Ishikawa (cell line): ENCODE data around the gene EFHC2.

ENCODE experiments used
- CEBPB ChIP-seq: IDR thresholded peaks from 2 replicates; pipeline ENCODE4 v1.6.1; 2012
- CREB1 ChIP-seq: IDR thresholded peaks from 2 replicates; pipeline ENCODE4 v1.6.1; 2012; ENCODE audit warnings: low read depth
- EGR1 ChIP-seq: IDR thresholded peaks from 2 replicates; pipeline ENCODE4 v1.6.1; 2012
- EP300 ChIP-seq: IDR thresholded peaks from 2 replicates; pipeline ENCODE4 v1.6.1; 2012; ENCODE audit warnings: borderline replicate concordance
- FOXM1 ChIP-seq: IDR thresholded peaks from 2 replicates; pipeline ENCODE4 v1.6.1; 2012; ENCODE audit warnings: low read depth, borderline replicate concordance
- MAX ChIP-seq: IDR thresholded peaks from 2 replicates; pipeline ENCODE4 v1.6.1; 2012
- NFIC ChIP-seq: IDR thresholded peaks from 2 replicates; pipeline ENCODE4 v1.6.1; 2012
- RAD21 ChIP-seq: IDR thresholded peaks from 2 replicates; pipeline ENCODE4 v1.6.1; 2012; ENCODE audit warnings: low read depth
- REST ChIP-seq: IDR thresholded peaks from 2 replicates; pipeline ENCODE4 v1.6.1; 2012; ENCODE audit warnings: low read depth, mild to moderate bottlenecking
- TAF1 ChIP-seq: IDR thresholded peaks from 2 replicates; pipeline ENCODE4 v1.6.1; 2012; ENCODE audit warnings: low read depth, mild to moderate bottlenecking
- TCF12 ChIP-seq: IDR thresholded peaks from 2 replicates; pipeline ENCODE4 v1.6.1; 2012; ENCODE audit warnings: low read depth
- TEAD4 ChIP-seq: IDR thresholded peaks from 2 replicates; pipeline ENCODE4 v1.6.1; 2012
- USF1 ChIP-seq: IDR thresholded peaks from 2 replicates; pipeline ENCODE4 v1.6.1; 2012
- YY1 ChIP-seq: IDR thresholded peaks from 2 replicates; pipeline ENCODE4 v1.6.1; 2012; ENCODE audit warnings: low read depth
- ZBTB7A ChIP-seq: IDR thresholded peaks from 2 replicates; pipeline ENCODE4 v1.6.1; 2012; ENCODE audit warnings: low read depth

The EFHC2 gene

GRCh38 chrX:44267861-44268260 is 75.6 kb downstream of the EFHC2 start:
- TF ChIP-seq EP300 (no peak), REST (no peak), FOXM1 (no peak), ZBTB7A (no peak), RAD21 (no peak), EGR1 (no peak), USF1 (no peak), TEAD4 (no peak), MAX (no peak), TAF1 (no peak), CEBPB (no peak), NFIC (no peak), TCF12 (no peak), YY1 (no peak), CREB1 (no peak)

- TF ChIP-seq TCF12 (no peak), EP300 (no peak), NFIC (no peak), USF1 (no peak), CREB1 (no peak), RAD21 (no peak), CEBPB (no peak), FOXM1 (no peak), YY1 (no peak), TAF1 (no peak), MAX (no peak), ZBTB7A (no peak)
These were observed 76.4 kb downstream of the EFHC2 start for GRCh38 chrX:44267116-44267515.

GRCh38 chrX:44265559-44265958 is 77.9 kb downstream of the EFHC2 start:
- TF ChIP-seq TAF1: no peak
- no peak for TF ChIP-seq FOXM1
- no peak for TF ChIP-seq ZBTB7A
- TF ChIP-seq CEBPB: no peak
- TF ChIP-seq CREB1: no peak
- TF ChIP-seq MAX: no peak
- no peak for TF ChIP-seq EGR1
- no peak for TF ChIP-seq YY1
- TF ChIP-seq RAD21: no peak
- TF ChIP-seq EP300: no peak
- no peak for TF ChIP-seq REST
- TF ChIP-seq TCF12: no peak
- TF ChIP-seq TEAD4: no peak
- no peak for TF ChIP-seq USF1
- no peak for TF ChIP-seq NFIC

- no peak for TF ChIP-seq REST
These were observed 78.5 kb downstream of the EFHC2 start for GRCh38 chrX:44264936-44265335.
